Stimulated activated CD4-positive, alpha-beta T cell treated with anti-CD3 and anti-CD28 coated beads, Interleukin-12 subunit alpha, Interleukin-12 subunit beta, amount 100 ng/mL, for 48 hours (primary cell): ENCODE data around the gene ANK2.
"Not testable (repeated sequence)": the region's sequence is repeated elsewhere in the genome, so short reads cannot be mapped to it uniquely, and the experiment has no call there.

Source experiments
- DNase-seq, 3 donors: peaks; one replicate each; pipeline ENCODE4 v3.0.0-alpha.2; 2020; ENCODE audit warnings: low read depth in 2 of 3, low spot score in 1 of 3

The ANK2 gene

GRCh38 chr4:113051361-113051760 lies 1.9 kb downstream of the ANK2 start:
- DNase-seq = no peak

GRCh38 chr4:113052379-113052951 lies 3.0 kb downstream of the ANK2 start:
- DNase-seq = no peak

GRCh38 chr4:113053883-113054282 lies 4.4 kb downstream of the ANK2 start:
- no peak for DNase-seq

- no peak for DNase-seq
Observed at GRCh38 chr4:113056318-113056717, 6.9 kb downstream of the ANK2 start.

- DNase-seq = no peak
Observed at GRCh38 chr4:113057891-113058290, 8.4 kb downstream of the ANK2 start.

GRCh38 chr4:113059449-113060182 lies 10.2 kb downstream of the ANK2 start:
- no peak for DNase-seq

- DNase-seq = no peak
Observed at GRCh38 chr4:113060853-113061252, 11.4 kb downstream of the ANK2 start.

- DNase-seq = no peak
Observed at GRCh38 chr4:113064244-113064643, 14.8 kb downstream of the ANK2 start.

- no peak for DNase-seq
Observed at GRCh38 chr4:113065629-113066028, 16.2 kb downstream of the ANK2 start.

- not testable (repeated sequence) for DNase-seq
Observed at GRCh38 chr4:113068771-113069170, 19.3 kb downstream of the ANK2 start.

GRCh38 chr4:113069212-113069892 lies 19.9 kb downstream of the ANK2 start:
- DNase-seq = no peak

- DNase-seq = no peak
Observed at GRCh38 chr4:113070755-113071154, 21.3 kb downstream of the ANK2 start.

GRCh38 chr4:113071274-113071673 lies 21.8 kb downstream of the ANK2 start:
- no peak for DNase-seq

- no peak for DNase-seq
Observed at GRCh38 chr4:113071805-113072204, 22.4 kb downstream of the ANK2 start.

- no peak for DNase-seq
Observed at GRCh38 chr4:113073451-113074005, 24.1 kb downstream of the ANK2 start.

- no peak for DNase-seq
Observed at GRCh38 chr4:113077575-113077974, 28.1 kb downstream of the ANK2 start.

- DNase-seq = no peak
Observed at GRCh38 chr4:113078066-113078465, 28.6 kb downstream of the ANK2 start.

GRCh38 chr4:113080050-113080449 lies 30.6 kb downstream of the ANK2 start:
- DNase-seq = no peak

- DNase-seq = no peak
Observed at GRCh38 chr4:113080624-113081023, 31.2 kb downstream of the ANK2 start.

- DNase-seq = no peak
Observed at GRCh38 chr4:113083346-113083745, 33.9 kb downstream of the ANK2 start.

- no peak for DNase-seq
Observed at GRCh38 chr4:113086172-113086695, 36.8 kb downstream of the ANK2 start.

- no peak for DNase-seq
Observed at GRCh38 chr4:113088050-113088449, 38.6 kb downstream of the ANK2 start.
